Esophagus squamous epithelium (tissue), 4 donors: ENCODE results near the gene SNAPC4.

Experiments used
- CTCF ChIP-seq, 6 experiments: fragments of 450-650 bp in 4 of 6; fragments of 200-600 bp in 2 of 6; sonication (generic) in 2 of 6; IDR thresholded peaks; one replicate each; pipeline ENCODE4 v1.5.1; 2016 to 2019; ENCODE audit warnings: antibody characterized with exemption in 6 of 6, mild to moderate bottlenecking in 4 of 6, moderate library complexity in 4 of 6
- POLR2A ChIP-seq, 4 donors: fragments of 450-650 bp; IDR thresholded peaks; one replicate each; pipeline ENCODE4 v1.6.1; 2017; ENCODE audit warnings: antibody characterized with exemption in 4 of 4, mild to moderate bottlenecking in 4 of 4, moderate library complexity in 3 of 4

- no peak for TF ChIP-seq CTCF (IDR thresholded peaks at IDR 0.05)
- no peak for TF ChIP-seq POLR2A (IDR thresholded peaks at IDR 0.05)
Measured at GRCh38 chr9:136364942-136365774, 34.8 kb downstream of the SNAPC4 start.
